AG09309 (cell line): ENCODE data around the gene EIF3L.

ENCODE experiments used
- DNase-seq: peaks from one replicate; pipeline ENCODE4 v3.0.0-alpha.2; 2010; ENCODE audit warnings: low read depth
- H3K4me3 ChIP-seq: 2 replicates; pipeline ENCODE4 v1.5.1; 2011; ENCODE audit warnings: mild to moderate bottlenecking, low read depth, low read length, moderate library complexity; ENCODE audit not compliant: control insufficient read depth
- CTCF ChIP-seq: IDR thresholded peaks from 2 replicates; pipeline ENCODE4 v1.5.1; 2011; ENCODE audit warnings: mild to moderate bottlenecking, low read depth, low read length, inconsistent platforms; ENCODE audit not compliant: insufficient read depth, control insufficient read depth; ENCODE audit errors: missing control alignments

EIF3L gene

GRCh38 chr22:37884420-37884819 lies 35.2 kb downstream of the EIF3L start:
- DNase-seq: no peak
- no peak overlapping the region for H3K4me3 ChIP-seq
- no peak for TF ChIP-seq CTCF

GRCh38 chr22:37887584-37888378 lies 38.6 kb downstream of the EIF3L start:
- peak; percentile 74 for TF ChIP-seq CTCF
- H3K4me3 ChIP-seq: no peak overlapping the region
- DNase-seq: peak; percentile 57

DNA sequence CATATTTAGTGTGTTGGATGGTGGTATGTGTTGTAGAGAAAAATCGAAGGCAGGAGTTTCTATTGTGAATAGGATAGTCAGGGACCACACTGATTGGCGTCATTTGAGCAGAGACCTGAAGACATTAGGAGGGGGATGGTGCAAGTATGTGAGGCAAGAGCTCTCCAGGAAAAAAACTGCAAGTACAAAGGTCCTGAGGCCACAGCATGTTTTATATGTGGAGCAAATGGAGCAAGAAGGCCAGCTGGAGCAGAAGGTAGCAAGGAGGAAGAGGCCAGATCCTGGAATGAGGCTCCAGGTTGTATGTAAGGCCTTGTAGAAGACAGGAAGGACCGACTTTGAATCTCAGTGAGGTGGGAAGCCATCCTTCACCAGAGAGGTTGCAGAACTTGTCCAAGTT lies 42.7 kb downstream of the EIF3L start:
- no peak for DNase-seq
- TF ChIP-seq CTCF: no peak
- H3K4me3 ChIP-seq: no peak overlapping the region

- DNase-seq: no peak
- TF ChIP-seq CTCF: no peak
- H3K4me3 ChIP-seq: no peak overlapping the region
Measured at GRCh38 chr22:37892566-37893335, 43.5 kb downstream of the EIF3L start.

DNA sequence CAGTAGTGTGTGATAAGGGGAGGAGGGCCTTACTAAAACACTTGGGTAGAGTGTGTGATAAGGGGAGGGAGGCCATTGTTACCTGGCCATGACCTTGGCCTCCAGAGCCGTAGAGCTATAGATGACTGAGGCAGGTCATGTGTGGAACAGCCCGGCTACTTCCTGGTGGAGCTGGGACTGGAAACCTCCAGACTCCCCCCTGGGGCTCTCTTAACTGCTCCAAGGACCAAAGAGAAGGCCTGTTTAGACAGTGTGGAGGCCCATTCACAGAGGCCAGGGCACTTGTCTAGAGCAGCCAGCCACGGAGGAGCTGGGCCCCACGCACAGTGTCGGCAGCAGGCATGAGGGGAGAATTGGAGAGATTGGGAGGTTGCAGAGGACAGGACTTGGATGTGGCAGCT lies 44.4 kb downstream of the EIF3L start:
- no peak for TF ChIP-seq CTCF

GRCh38 chr22:37894939-37895670 lies 45.9 kb downstream of the EIF3L start:
- no peak for DNase-seq

More for the DNA sequence above, 44.4 kb downstream of the EIF3L start:
- no peak overlapping the region for H3K4me3 ChIP-seq
- no peak for DNase-seq

More at GRCh38 chr22:37894939-37895670, 45.9 kb downstream of the EIF3L start:
- no peak for TF ChIP-seq CTCF
- no peak overlapping the region for H3K4me3 ChIP-seq
